ENCODE results near the gene UBC.
"Not testable (repeated sequence)": the region's sequence is repeated elsewhere in the genome, so short reads cannot be mapped to it uniquely, and the experiment has no call there.

The UBC gene

DNA sequence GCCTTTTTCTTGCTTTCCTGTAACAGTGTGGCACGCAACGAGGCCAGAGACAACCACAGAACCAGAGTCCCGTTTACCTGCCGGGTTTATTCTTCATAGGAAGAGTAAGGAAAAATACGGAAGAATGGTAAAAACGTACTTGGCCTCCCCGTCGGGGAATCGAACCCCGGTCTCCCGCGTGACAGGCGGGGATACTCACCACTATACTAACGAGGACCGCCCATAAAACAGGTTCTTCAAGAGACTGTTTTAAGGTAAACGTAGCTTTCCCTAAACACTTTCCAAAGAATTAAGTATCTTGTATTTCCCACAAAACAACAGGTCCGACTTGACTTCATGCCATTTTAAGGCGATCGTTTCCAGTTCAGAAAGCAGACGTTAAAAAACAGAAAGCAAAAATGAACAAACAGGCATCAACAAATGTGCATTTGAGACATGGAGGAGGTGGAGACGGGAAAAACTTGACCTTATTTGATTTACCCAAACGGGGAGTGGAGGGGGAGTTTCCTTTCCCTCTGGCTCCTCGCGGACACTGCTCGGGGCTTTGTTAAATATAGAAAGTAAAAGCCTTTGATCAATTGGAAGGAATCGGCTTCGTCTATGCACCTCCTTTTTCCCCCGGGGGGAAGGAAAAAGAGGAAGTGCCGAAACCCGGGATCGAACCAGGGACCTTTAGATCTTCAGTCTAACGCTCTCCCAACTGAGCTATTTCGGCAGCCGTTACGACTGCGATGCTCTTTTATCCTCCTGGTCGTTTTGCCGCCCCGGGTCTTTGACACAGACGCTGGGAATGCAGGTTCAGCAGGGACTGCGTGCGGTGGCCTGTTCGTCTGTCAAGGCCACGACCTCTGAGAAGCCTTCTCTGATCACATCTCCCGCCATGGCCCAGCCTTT lies 13.0 kb upstream of the UBC start:
- TF ChIP-seq, protein P1, sequence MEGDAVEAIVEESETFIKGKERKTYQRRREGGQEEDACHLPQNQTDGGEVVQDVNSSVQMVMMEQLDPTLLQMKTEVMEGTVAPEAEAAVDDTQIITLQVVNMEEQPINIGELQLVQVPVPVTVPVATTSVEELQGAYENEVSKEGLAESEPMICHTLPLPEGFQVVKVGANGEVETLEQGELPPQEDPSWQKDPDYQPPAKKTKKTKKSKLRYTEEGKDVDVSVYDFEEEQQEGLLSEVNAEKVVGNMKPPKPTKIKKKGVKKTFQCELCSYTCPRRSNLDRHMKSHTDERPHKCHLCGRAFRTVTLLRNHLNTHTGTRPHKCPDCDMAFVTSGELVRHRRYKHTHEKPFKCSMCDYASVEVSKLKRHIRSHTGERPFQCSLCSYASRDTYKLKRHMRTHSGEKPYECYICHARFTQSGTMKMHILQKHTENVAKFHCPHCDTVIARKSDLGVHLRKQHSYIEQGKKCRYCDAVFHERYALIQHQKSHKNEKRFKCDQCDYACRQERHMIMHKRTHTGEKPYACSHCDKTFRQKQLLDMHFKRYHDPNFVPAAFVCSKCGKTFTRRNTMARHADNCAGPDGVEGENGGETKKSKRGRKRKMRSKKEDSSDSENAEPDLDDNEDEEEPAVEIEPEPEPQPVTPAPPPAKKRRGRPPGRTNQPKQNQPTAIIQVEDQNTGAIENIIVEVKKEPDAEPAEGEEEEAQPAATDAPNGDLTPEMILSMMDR (conservative IDR thresholded peaks at IDR 0.05; ENCODE audit: low read depth, low read length): no peak
- H3K4me3 ChIP-seq (ENCODE audit: low read length): peak overlapping the region; percentile 83
- DNase-seq (ENCODE audit: low read depth): no peak

DNA sequence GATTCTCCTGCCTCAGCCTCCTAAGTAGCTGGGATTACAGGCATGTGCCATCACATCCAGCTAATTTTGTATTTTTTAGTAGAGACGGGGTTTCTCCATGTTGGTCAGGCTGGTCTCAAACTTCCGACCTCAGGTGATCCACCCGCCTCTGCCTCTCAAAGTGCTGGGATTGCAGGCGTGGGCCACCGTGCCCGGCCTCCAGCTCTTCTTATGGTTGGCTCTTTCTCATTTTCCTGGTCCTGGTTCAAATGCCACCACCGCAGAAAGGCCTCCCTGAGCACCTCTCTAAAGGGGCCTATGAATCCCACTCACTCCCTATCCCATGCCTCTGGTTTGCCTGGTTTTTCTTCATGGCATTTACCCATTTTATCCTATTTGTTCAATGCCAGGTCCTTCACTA lies 11.3 kb upstream of the UBC start:
- H3K4me3 ChIP-seq (ENCODE audit: low read length); DNase-seq (ENCODE audit: low read depth): not testable (repeated sequence)

DNA sequence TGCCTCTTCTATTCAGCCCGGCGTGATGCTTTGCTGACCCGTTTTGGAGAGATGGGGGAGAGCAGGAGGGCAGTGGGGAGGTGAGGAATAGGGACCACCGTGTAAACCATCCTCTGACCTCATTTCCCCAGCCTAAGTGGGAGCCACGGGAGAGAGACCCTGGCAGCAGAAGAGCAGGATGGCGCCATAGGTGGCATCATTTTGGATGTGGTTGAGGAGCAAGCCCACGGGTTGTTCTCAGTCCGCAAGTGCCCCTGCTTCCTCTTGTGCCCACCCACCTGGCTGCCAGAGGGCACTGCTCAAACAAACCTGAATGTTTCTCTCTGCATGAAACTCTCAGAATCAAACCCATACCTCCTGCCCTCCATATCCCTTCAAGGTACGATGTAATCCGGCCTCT lies 10.7 kb upstream of the UBC start:
- no peak overlapping the region for H3K4me3 ChIP-seq (ENCODE audit: low read length)
- TF ChIP-seq, protein P1 (conservative IDR thresholded peaks at IDR 0.05; ENCODE audit: low read depth, low read length): no peak
- DNase-seq (ENCODE audit: low read depth): no peak

DNA sequence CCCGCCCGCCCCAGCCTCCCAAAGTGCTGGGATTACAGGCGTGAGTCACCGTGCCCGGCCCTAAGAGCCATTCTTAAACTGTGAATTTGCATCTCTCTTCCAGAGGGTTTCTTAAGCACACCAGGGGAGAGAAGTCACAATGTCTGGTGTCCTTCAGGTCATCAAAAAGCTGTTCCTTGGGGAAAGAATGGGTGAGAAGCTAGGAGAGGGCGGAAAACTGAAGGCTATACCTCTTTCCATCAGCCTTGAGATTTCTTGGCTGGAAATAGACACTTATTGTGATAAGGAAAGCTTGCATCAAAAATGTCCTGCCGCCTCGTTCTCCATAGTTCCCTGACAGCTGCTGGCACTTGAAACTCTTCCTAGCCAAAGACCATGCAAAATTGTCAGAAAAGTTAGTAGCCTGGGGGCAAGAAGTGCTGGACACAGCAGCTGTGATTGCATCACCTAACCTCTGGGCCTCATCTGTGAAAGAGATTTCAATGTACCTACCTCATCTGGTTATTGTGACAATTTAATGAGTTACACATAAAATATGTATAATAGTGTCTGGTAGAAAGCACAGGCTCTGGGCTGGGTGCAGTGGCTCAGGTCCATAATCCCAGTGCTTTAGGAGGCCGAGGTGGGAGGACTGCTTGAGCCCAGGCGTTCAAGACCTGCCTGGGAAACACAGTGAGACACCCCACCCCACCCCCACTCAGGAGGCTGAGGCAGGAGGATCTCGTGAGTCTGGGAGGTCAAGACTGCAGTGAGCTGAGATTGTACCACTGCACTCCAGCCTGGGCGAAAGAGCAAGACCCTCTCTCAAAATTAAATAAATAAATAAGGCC lies 9.7 kb upstream of the UBC start:
- H3K4me3 ChIP-seq (ENCODE audit: low read length): no peak overlapping the region

DNA sequence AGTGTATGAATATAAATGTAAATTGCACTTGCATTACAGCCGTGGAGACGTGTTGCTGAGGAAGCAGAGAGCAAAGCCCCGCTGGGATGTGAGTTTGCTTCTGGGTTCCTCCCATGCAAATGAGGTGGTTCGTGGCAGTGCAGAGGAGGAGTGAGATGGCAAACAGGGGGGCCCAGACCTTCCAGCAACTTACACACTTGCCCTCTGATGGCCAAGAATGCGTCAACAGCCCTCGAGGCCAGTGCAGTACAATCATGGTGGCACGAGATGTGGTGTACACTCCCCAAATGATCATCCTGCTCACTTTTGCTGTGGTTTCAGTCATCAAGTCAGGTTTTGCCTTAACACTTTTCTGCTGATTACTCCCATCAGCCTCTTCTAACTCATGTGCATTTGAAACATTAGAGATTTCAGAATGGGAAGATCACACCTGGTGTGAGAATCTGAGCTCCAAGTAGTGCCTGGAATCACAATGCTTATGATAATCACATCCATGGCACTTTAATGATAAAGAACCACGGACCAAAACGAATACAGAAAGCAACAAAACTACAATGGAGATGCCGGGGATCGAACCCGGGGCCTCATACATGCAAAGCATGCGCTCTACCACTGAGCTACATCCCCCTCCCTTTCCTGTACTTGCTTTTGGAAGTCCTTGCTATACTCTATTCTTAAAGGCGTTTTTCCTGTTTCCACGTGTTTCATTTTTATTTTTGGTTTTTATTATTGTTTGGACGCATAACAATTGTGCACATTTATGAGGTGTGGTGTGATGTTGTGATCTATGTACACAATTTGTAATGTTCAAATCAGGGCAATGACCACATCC lies 7.0 kb upstream of the UBC start:
- no peak for DNase-seq (ENCODE audit: low read depth)
- peak overlapping the region; percentile 57 for H3K4me3 ChIP-seq (ENCODE audit: low read length)
- TF ChIP-seq, protein P1 (conservative IDR thresholded peaks at IDR 0.05; ENCODE audit: low read depth, low read length): no peak

More for the DNA sequence above, 9.7 kb upstream of the UBC start:
- DNase-seq (ENCODE audit: low read depth): no peak
- TF ChIP-seq, protein P1 (conservative IDR thresholded peaks at IDR 0.05; ENCODE audit: low read depth, low read length): no peak

DNA sequence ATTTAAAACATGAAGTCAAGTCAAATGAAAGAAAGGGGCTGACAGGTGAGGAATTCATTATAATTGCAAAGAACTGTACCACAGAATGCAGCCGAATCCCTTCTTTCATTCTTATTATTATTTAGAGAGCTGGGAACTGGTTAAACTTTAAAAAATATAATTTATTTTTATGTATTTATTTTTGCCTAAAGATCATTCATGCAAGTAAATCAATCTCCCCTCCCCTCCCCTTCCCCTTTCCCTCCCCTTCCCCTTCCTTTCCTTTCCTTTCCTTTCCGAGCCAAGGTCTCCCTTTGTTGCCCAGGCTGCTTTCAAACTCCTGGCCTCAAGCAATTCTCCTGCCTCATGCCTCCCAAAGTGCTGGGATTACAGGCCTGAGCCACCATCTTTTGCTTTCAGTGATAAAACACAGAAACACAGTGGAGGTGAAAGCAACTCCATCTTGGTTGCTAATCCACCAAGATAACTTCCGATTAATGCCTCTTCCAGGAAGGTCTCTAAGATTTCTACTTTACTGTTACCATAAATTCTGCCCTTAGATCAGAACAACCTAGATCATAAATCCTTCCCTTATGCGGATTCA lies 6.0 kb upstream of the UBC start:
- TF ChIP-seq, protein P1 (conservative IDR thresholded peaks at IDR 0.05; ENCODE audit: low read depth, low read length): no peak
- H3K4me3 ChIP-seq (ENCODE audit: low read length): no peak overlapping the region

More for the DNA sequence above, 6.0 kb upstream of the UBC start:
- DNase-seq (ENCODE audit: low read depth): no peak
